Germinal center (tissue), 1 donor: ENCODE results near the gene DNAJC6.

Experiments
- DNase-seq: peaks from one replicate; pipeline ENCODE4 v3.0.0; 2012; ENCODE audit warnings: mixed read lengths, low spot score

DNAJC6 gene

GRCh38 chr1:65292861-65293593 lies 16.3 kb upstream of the DNAJC6 start:
- no peak for DNase-seq

- DNase-seq = no peak
These were observed 11.6 kb upstream of the DNAJC6 start for GRCh38 chr1:65297706-65298105.

DNA sequence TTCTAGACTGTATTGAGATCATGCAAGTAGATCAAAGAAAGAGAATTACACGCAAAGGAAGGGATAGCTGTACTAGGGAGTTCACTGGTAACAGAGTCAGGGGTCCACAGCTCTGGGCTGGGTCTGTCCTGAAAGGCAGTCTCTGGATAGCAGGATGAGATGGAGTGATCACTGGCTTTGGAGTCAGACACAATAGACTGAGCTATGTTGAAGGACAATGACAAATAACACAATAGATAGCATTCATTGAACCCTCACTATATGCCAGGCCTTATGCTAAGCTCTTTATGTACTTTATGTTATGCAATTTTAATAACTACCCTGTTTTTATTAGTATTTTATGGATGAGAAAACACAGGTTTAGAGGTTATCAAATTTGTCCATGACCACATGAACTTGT lies 10.0 kb upstream of the DNAJC6 start:
- DNase-seq = no peak

- no peak for DNase-seq
These were observed 501 bp upstream of the DNAJC6 start for GRCh38 chr1:65308781-65309303.

DNA sequence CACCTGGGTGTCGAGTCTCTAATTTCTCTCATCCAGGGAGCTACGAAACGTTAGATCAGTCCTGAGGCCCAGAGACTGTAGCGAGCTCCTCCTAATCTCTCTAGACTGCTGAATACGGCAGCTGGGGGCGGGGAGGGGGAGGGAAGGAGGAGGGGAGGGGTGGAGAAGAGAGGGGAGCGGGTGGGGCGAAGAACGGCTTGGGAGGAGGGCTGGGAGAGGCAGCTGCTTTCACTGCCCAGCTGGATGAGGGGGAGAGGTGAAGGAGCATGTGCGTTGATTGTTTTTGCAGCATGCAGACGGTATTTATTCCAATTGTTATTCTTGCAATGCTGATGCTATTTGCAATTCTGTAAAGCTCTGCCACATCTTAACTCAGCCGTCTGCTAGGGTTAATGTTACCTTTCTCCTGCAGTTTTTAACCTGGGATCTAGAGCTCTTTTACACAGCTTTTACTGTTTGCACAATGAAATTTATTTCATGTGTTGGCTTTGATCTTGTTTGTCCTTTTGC lies 790 bp downstream of the DNAJC6 start:
- no peak for DNase-seq

GRCh38 chr1:65311760-65312159 lies 2.4 kb downstream of the DNAJC6 start:
- DNase-seq = no peak

DNA sequence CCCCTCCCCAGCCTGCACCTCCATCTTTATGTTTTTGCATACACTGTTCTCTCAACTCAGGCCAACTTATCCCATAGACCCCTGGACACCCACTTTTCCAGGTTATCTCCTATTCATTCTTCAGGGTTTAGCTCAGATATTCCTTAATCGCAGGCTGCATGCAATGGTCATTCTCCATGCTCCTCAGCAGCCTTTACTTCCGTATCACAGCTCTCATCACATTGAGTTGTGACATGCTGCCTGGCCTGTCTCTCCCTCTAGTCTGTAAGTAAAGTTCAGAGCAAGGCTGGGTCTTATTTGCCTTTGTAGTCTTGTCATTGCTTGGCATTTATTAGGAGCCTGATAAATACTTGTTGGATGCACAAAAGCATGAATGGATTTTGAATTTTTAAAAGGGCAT lies 6.9 kb downstream of the DNAJC6 start:
- DNase-seq = no peak

DNA sequence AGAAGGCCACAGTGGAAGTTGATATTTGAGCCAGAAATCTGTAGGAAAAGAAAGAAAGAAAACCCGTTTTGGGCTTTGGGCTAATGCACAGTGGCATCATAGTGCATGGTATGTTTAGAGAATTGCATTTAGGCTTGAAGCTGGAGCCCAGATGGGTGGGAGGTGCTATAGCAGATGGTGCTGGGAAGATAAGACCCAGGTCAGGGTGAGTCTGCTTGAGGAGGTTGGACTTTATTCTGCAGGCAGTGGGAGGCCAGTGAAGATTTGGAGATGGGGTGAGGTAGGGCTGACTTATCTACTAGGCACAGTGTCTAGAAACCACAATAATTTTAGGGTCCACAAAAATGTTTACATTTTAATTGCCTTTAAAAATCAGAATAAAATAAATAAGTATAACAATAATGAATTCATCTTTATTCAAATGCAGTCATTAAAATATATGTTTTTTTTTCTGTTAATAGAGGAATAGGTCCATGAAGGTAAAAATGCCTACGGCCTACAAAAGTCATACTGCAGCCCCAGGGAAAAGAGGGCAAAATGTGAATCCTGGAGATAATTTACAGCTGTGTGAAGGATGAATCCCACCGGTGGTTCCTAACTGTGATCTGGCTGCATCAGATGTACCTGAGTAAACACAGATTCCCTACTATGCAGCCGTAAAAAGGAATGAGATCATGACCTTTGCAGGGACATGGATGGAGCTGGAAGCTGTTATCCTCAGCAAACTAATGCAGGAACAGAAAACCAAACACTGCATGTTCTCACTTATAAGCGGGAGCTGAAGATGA lies 8.7 kb downstream of the DNAJC6 start:
- no peak for DNase-seq

DNA sequence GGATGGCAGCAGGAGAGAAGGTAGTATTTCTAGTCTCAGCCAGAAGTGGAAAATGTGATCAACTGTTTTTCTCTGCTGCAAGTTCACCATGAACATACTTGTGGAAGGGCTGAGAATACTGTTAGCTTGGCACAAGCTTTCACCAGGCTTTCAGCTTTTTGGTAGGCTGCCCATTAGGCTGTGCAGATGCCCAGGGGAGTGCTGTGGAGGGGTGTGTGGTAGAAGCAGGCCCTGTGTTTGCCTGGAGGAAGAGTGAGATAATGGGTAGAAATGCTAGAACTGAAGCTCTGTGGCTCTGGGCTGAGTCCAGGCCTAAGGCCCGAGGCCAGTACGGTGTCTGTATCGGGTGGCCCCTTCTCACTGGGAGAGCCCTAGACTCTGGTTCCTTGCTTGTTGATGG lies 9.8 kb downstream of the DNAJC6 start:
- no peak for DNase-seq

GRCh38 chr1:65319754-65320153 lies 10.4 kb downstream of the DNAJC6 start:
- DNase-seq = no peak

DNA sequence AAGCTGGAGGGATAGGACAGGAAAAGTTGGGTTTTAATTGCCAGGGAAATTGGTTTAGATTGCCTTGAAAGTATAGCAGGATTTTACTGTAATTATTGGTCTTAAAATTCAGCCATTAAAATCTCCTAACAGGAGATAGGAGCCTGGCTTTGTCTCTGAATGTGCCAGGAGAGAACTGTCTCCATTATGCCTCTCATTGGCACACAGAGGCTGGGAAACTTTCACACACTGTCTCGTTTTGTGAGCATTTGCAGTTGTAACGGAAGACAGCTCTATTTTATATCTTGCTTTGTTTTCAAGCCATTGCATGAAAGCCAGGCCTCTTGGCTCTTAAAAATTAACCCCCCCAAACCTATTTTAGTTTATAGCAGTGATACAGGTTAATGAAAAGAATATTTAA lies 12.5 kb downstream of the DNAJC6 start:
- no peak for DNase-seq

GRCh38 chr1:65323246-65323645 lies 13.9 kb downstream of the DNAJC6 start:
- DNase-seq = no peak

GRCh38 chr1:65330021-65330420 lies 20.7 kb downstream of the DNAJC6 start:
- DNase-seq = no peak

GRCh38 chr1:65330822-65331221 lies 21.5 kb downstream of the DNAJC6 start:
- no peak for DNase-seq

DNA sequence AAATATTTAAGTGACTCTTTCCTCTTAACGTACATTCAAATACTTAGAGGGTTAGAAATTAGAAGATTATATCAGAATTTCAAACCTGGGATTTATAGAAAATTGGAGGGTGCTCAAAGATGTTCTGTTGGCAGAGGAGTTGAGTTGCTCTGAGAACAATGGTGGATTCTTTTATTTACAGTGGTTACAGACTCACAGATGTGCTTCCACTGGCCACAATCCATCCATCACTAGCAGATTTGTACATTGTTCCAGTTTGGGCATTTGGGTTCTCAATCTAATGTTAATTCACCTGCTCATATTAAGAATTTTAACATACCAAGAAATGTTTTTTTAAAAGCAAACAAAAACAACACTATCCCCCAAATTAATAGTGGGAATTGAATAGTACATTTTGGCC lies 23.5 kb downstream of the DNAJC6 start:
- DNase-seq = no peak

DNA sequence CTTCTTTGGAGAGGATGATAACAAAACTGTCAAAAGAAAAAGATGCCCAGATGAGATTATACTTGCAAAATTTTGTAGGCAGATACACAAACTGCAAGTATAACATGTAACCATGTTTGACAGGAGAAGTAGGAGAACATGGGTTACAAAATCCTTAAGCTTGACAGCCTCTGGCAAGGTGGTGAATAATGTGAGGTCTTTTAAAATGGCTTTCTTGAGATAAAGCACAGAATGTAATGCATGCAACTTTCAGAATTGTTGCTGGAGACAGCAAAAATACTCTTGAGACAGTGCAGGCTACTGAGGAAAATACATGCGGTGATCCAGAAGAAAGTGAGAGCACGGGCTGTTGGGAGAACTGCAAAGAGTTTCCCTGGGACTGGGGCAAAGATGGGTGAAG lies 24.7 kb downstream of the DNAJC6 start:
- DNase-seq = no peak

DNA sequence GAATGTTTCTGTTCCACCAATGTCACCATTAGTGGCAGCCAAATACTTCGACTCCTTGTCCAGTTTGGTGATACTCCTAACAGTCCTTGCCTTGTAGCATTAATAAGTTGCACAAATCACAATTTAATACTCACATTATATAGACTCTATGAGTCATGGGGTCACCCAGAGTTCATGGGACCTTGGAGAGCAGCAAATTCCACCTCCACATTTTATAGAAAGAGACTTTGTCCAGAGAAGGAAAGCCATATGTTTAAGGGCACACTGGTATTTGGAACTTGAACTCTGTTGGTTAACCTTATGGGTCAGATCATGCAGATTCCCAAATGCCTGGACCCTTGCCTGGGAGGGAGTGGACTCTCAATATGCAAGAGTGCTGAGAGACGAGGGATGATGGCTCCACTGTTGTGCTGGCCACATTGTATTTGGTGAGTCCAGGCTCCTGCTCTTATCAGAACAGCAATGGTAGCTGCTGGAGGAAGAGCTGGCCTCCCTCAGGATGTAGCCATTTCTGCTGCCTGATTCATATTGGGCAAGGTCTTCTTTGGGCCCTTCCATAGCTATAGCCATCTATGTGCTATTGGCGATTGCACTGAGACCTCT lies 30.6 kb downstream of the DNAJC6 start:
- DNase-seq = no peak

- no peak for DNase-seq
These were observed 32.0 kb downstream of the DNAJC6 start for GRCh38 chr1:65341381-65341780.

GRCh38 chr1:65343286-65343685 lies 33.9 kb downstream of the DNAJC6 start:
- DNase-seq = no peak

- no peak for DNase-seq
These were observed 35.0 kb downstream of the DNAJC6 start for GRCh38 chr1:65344171-65344814.

DNA sequence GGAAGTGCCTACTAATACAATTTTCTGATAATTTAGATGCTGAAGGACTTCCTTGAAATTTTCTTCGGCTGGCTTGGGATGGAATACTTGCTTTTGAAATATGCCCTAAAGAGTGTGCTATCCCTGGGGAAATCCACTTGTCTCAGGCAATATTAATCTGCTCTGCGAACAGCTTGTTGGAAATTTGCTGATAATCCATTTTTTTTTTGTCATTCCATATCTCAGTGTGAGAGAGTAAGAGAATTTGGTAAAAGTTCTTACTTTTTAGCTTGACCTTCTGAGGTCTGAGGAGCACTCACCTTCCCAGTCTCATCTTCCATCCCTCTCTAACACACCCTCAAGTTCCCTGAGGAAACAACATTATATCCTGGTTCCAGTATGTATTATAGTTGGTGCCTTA lies 36.8 kb downstream of the DNAJC6 start:
- no peak for DNase-seq

GRCh38 chr1:65355031-65355712 lies 45.8 kb downstream of the DNAJC6 start:
- DNase-seq = no peak
